Activated gamma-delta T cell treated with Interleukin-2 at 50 U/mL for 16 hours (primary cell): ENCODE results near the gene AMIGO2.
A peak's percentile ranks its signal among the peaks of the same experiment; 100 is the strongest.

Experiments used
- DNase-seq: peaks from one replicate; pipeline ENCODE4 v3.0.0-alpha.2; 2020

Gene AMIGO2

DNA sequence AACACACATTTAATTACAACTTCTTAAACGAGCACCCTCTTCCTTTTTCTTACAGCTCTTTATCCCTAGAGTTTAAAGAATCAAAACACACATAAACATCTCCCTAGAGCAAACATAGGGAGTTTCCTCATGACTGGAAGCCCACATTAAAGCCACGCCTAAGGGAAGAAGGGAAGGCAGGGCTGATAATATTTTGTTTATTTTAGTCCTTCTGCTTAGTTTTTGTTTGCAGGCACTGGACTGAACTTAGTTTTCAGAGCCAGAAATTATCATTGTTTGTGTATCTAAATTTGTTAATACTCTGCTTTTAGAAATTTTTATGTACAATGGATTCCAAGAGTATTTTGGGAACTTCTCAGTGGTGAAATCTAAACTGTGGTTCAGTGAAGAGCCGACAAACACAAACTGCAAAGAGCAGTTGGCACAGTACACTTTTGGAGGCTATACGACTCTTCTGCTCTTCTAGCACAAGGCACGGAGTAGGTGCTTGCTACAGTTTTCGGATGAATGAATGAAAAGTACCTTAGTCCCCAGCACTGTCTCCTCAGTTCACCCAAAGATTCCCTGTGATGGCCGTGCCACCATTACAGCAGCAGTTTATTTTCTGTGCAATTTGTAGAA, 17.6 kb upstream of the AMIGO2 start:
- DNase-seq = no peak

DNA sequence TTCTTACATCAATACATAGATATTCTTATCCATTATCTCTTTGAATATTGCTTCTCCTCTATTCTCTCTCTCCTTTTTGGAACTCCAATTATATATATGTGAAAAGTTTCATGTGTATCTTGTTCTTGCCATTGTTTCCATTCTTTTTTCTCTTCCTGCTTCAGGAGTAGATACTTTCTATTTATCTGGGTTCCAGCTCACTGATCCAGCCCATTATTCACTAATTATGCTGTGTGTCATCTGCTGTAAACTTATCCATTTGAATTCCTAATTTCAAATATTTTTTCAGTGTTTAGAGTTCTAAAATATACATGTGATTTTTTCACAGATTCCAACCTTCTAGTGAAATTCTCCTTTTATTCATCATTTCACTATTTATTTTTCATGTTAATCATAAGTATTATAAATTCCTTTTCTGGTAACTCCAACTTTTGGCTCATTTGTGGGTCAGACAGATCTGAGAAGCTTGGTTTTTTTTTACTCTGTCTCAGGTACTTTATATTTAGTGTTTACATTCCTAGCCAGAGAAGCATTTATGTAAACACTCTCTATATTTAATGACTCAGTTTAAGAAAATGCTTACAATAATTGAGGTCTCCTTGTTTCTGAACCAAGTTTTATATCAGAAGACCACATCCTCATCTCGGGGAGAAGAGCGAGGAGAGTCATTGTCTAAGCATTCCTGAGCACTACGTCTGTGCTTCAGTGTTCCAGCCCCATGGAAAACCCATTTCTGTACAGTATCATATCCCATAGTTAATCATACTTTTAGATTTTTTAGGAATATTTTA, 15.9 kb upstream of the AMIGO2 start:
- DNase-seq = no peak

DNA sequence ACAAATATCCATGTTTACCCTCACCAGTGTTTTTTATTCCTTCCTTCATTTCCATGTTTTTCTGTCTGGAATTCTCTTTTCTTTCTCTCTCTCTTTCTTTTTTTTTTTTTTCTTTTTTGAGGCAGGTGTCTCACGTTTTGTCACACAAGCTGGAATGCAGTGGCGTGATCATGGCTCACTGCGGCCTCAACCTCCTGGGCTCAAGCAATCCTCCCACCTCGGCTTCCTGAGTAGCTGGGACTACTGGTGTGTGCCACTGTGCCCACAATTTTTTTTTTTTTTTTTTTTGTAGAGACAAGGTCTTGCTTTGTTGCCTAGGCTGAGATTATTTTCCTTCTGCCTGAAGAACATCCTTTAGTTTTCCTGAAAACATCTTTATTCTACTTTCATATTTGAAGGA, 15.0 kb upstream of the AMIGO2 start:
- no peak for DNase-seq

- no peak for DNase-seq
Measured at GRCh38 chr12:47091009-47091408, 11.2 kb upstream of the AMIGO2 start.

GRCh38 chr12:47088021-47088944, 8.5 kb upstream of the AMIGO2 start:
- no peak for DNase-seq

- DNase-seq = no peak
Measured at GRCh38 chr12:47087088-47087688, 7.4 kb upstream of the AMIGO2 start.

GRCh38 chr12:47085815-47086252, 6.1 kb upstream of the AMIGO2 start:
- peak; percentile 45 for DNase-seq

- no peak for DNase-seq
Measured at GRCh38 chr12:47084172-47084571, 4.4 kb upstream of the AMIGO2 start.

GRCh38 chr12:47082796-47083621, 3.2 kb upstream of the AMIGO2 start:
- no peak for DNase-seq

DNA sequence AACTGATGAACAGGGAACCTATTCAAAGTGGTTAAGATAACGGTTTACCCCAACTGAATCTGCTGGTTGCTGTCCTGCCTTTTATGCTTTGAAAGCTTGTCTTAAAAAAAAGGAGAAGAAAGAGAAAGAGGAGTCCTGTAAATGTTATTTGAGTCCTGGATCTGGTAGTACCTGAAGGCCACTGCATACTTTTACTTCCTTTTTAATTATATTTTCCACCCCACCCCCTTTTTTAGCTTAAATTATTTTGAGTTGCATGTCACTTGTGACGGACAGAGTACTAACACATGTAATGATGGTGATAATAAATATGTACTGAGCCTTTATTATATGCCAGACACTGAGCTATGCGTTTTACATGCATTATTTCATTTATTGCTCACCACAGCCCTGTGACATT, 2.5 kb upstream of the AMIGO2 start:
- no peak for DNase-seq

GRCh38 chr12:47080725-47081502, 1.2 kb upstream of the AMIGO2 start:
- DNase-seq = peak; percentile 26

DNA sequence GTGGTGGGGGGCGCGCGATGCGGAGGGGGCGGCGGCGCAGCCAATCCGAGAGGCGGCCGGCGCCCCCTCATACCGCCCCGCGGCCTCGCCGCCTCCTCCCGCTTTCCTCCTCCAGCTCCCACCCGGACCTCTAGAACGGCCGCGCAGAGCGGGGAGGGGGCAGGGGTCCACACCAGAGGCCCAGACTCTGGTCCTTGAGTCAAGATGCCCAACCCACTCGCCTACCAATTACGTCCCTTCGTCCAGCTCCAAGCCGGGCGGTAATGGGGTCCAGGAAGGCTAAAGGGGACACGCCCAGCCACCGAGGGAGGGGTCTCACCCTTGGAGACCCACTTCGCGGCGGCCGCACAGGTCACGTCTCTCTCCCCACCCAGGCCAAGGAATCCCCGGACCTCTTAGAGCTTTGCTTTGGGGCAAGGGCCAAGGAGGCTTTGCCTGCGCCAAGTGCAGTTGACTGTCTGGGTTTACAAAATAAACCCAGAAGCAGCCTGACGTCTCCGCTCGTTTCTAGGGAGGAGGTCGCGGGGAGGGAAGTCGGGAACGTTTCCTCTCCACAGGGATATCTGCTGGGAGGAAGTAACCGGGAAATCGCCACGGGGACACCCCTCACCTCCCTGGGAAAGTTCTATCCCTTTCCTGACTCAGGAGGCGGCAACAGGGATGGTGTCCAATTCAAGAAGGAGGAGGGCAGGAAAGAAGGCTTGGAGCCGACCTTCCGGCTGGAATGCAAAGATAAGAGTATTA, 394 bp upstream of the AMIGO2 start:
- DNase-seq = peak; percentile 19

GRCh38 chr12:47078733-47079467, 859 bp downstream of the AMIGO2 start:
- DNase-seq = peak; percentile 54

DNA sequence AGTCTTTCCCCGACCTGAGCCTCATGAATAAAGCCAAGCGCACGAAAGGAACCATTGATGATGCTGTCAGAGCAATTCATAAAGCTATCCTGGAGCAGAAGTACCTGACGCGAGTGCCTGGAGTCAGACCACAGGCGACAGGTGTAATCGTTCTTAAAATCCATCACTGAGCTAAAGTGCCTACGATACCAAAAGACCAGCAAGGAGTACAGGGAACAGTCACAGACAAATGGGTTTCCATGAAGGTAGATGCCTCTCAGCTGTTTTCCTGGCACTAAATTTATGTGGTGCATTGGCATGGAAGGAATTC, 1.7 kb downstream of the AMIGO2 start:
- no peak for DNase-seq

- no peak for DNase-seq
Measured at GRCh38 chr12:47077206-47078085, 2.3 kb downstream of the AMIGO2 start.

DNA sequence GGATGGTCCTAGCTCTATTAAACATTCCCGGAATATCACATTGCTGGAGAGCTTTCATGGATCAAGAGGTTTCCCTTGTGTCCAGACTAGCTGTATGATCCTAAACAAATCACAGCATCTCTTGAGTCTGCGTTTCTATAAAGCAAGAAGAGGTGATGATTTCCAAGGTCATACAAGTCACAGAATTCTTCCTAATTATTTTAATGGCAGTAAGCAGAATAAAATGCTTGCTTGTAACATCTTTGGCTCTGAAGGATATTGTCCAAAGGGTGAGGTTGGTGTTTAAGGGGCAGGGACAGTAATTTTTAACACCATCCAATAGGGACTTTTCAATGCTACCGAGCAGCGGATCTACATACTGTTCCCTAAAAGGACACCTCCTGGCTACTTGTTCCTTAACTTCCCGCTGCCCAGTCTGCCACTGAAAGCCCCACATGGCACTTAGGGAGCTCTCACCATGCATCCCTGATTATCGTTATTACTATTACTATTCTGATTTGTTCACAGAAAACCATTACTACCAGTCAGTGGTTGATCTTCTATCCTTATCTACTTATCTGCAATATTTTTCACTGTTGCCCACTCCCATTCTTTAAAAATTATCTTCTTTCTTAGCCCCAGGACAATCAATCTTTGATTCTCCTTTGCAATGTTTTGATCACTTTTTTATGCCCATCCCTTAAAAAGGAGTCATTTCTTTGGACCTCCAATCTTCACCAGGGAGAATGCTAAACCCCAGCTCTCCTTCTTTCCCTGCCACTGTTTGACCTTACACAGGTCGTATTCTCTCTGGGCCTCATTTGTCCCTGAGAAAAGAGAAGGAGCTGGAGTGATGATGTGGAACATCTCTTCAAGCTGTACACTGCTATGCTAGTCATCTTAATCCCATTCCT, 4.3 kb downstream of the AMIGO2 start:
- no peak for DNase-seq

GRCh38 chr12:47074757-47075156, 5.0 kb downstream of the AMIGO2 start:
- DNase-seq = no peak

- DNase-seq = no peak
Measured at GRCh38 chr12:47073951-47074350, 5.8 kb downstream of the AMIGO2 start.
